HepG2 (cell line): ENCODE data around the gene ATP1A1. TPM values are rescaled to one million over a fixed set of nuclear protein-coding genes. Genes with fewer than 3 reads are reported as not detected.

Source experiments
- CCAR2 ChIP-seq: fragments of 200-400 bp; formaldehyde crosslinking; optimal IDR thresholded peaks from 2 replicates; pipeline ENCODE3; 2018; ENCODE audit warnings: low read depth, mild to moderate bottlenecking, low read length, moderate library complexity
- GTF3A ChIP-seq: sonication (generic); formaldehyde crosslinking; conservative IDR thresholded peaks from 2 replicates; pipeline ENCODE4 v1.4.0; 2020; ENCODE audit warnings: mild to moderate bottlenecking, missing genetic modification reagents
- HNF1B ChIP-seq: sonication (generic); formaldehyde crosslinking; IDR thresholded peaks from 2 replicates; pipeline ENCODE4 v1.5.1; 2020; ENCODE audit warnings: mild to moderate bottlenecking, moderate library complexity, missing genetic modification reagents
- IKZF5 ChIP-seq: IDR thresholded peaks from 2 replicates; pipeline ENCODE4 v1.6.1; 2018; ENCODE audit warnings: missing genetic modification reagents, mild to moderate bottlenecking, missing compliant biosample characterization
- KDM6A ChIP-seq: IDR thresholded peaks from 2 replicates; pipeline ENCODE4 v1.6.1; 2016; ENCODE audit warnings: low read depth
- NR2F1 ChIP-seq, 2 experiments: fragments of 450-650 bp in 1 of 2; formaldehyde crosslinking in 1 of 2; IDR thresholded peaks; 2 replicates each; pipeline versions ENCODE4 v1.5.0 to v1.6.1; 2016 to 2020; ENCODE audit warnings: mild to moderate bottlenecking in 1 of 2, missing compliant biosample characterization in 1 of 2, missing genetic modification reagents in 1 of 2, moderate library complexity in 1 of 2
- PHF21A ChIP-seq: sonication (generic); formaldehyde crosslinking; IDR thresholded peaks from 2 replicates; pipeline ENCODE4 v1.5.0; 2020; ENCODE audit warnings: mild to moderate bottlenecking, missing genetic modification reagents
- PHF8 ChIP-seq: sonication (generic); formaldehyde crosslinking; IDR thresholded peaks from 2 replicates; pipeline ENCODE4 v1.5.0; 2020; ENCODE audit warnings: missing genetic modification reagents
- POLR2AphosphoS2 ChIP-seq: IDR thresholded peaks from 2 replicates; pipeline ENCODE4 v1.6.1; 2011; ENCODE audit warnings: low read depth, low read length, improper control_type of control experiment
- RBAK ChIP-seq: sonication (generic); formaldehyde crosslinking; IDR thresholded peaks from 2 replicates; pipeline ENCODE4 v1.5.1; 2020; ENCODE audit warnings: mild to moderate bottlenecking, missing genetic modification reagents
- SOX6 ChIP-seq, 2 experiments: fragments of 450-650 bp in 1 of 2; sonication (generic) in 1 of 2; formaldehyde crosslinking in 1 of 2; IDR thresholded peaks; 2 replicates each; pipeline versions ENCODE4 v1.4.0 to v1.6.1; 2017 to 2020; ENCODE audit warnings: antibody characterized with exemption in 1 of 2, mild to moderate bottlenecking in 1 of 2, missing genetic modification reagents in 1 of 2
- SP4 ChIP-seq: sonication (generic); formaldehyde crosslinking; IDR thresholded peaks from 2 replicates; pipeline ENCODE4 v1.8.1; 2023; ENCODE audit warnings: mild to moderate bottlenecking, missing genetic modification reagents
- THAP8 ChIP-seq: sonication (generic); formaldehyde crosslinking; IDR thresholded peaks from 2 replicates; pipeline ENCODE4 v1.5.1; 2020; ENCODE audit warnings: missing genetic modification reagents, mild to moderate bottlenecking, borderline replicate concordance
- TRIM22 ChIP-seq: fragments of 450-650 bp; IDR thresholded peaks from 2 replicates; pipeline ENCODE4 v1.6.1; 2017
- ZHX2 ChIP-seq, 2 experiments: sonication (generic) in 1 of 2; formaldehyde crosslinking in 1 of 2; IDR thresholded peaks; 2 replicates each; pipeline versions ENCODE4 v1.6.1 to v1.9.0; 2014 to 2022; ENCODE audit warnings: antibody characterized with exemption in 1 of 2, borderline replicate concordance in 1 of 2, inconsistent platforms in 1 of 2, low read depth in 1 of 2, missing genetic modification reagents in 1 of 2
- ZMAT3 ChIP-seq: sonication (generic); formaldehyde crosslinking; conservative IDR thresholded peaks from 2 replicates; pipeline ENCODE4 v1.7.0; 2021; ENCODE audit warnings: missing genetic modification reagents
- ZNF143 ChIP-seq: sonication (generic); formaldehyde crosslinking; IDR thresholded peaks from 2 replicates; pipeline ENCODE4 v1.4.0; 2020; ENCODE audit warnings: missing genetic modification reagents
- ZNF556 ChIP-seq: sonication (generic); formaldehyde crosslinking; IDR thresholded peaks from 2 replicates; pipeline ENCODE4 v1.4.0; 2020; ENCODE audit warnings: mild to moderate bottlenecking, missing genetic modification reagents, borderline replicate concordance
- polyA plus RNA-seq, 8 experiments: library from polyadenylated mRNA; depleted of rRNA in 3 of 8; stranded (reverse) in 7 of 8; unstranded in 1 of 8; fragments of >200 nt; fragmentation: Illumina TruSeq in 4 of 8; extraction: Trizol in 4 of 8; gene quantifications; 2 replicates each; pipeline versions ENCODE4 v1.2.1 to v1.2.3, GENCODE V29; 2011 to 2016; ENCODE audit warnings: low read depth in 4 of 8, missing spikeins in 1 of 8, mixed read lengths in 1 of 8; ENCODE audit not compliant: insufficient read depth in 1 of 8
- total RNA-seq, 5 experiments: library from RNA; depleted of rRNA; stranded (reverse); fragments of >200 nt; fragmentation: Illumina TruSeq; extraction: Trizol; gene quantifications; 2 replicates each; pipeline ENCODE4 v1.2.3, GENCODE V29; 2016; ENCODE audit warnings: low read depth in 1 of 5

The ATP1A1 gene
- total and polyA plus RNA-seq, 2 of the 13 experiments (the other 11 are each of a cell fraction or from before 2014, with no cell fraction given) = 280 to 705 TPM

GRCh38 chr1:116411784-116412479, 38.9 kb downstream of the ATP1A1 start (continued):
- TF ChIP-seq THAP8 (CRISPR knock-in tag) = no peak
- TF ChIP-seq ZNF556 = no peak
- no peak for TF ChIP-seq ZNF143 (CRISPR knock-in tag)
- TF ChIP-seq ZHX2 (IDR thresholded peaks at IDR 0.05; ENCODE audit: low read depth) = no peak
- 0 out of 2 replicates have a peak, but pooled peaks have one; percentile 40 for TF ChIP-seq ZHX2 (CRISPR knock-in tag; IDR thresholded peaks at IDR 0.05; ENCODE audit: borderline replicate concordance)
- no peak for TF ChIP-seq NR2F1 (CRISPR knock-in tag; IDR thresholded peaks at IDR 0.05)
- no peak for TF ChIP-seq ZMAT3 (CRISPR knock-in tag)
- TF ChIP-seq TRIM22 = no peak
- TF ChIP-seq RBAK (CRISPR knock-in tag) = no peak
- no peak for TF ChIP-seq CCAR2
- no peak for TF ChIP-seq GTF3A (CRISPR knock-in tag)
- no peak for TF ChIP-seq PHF8 (CRISPR knock-in tag)
- no peak for TF ChIP-seq SOX6 (IDR thresholded peaks at IDR 0.05)
- peak; percentile 61 for TF ChIP-seq SOX6 (CRISPR knock-in tag; IDR thresholded peaks at IDR 0.05)
- no peak for TF ChIP-seq POLR2AphosphoS2
- TF ChIP-seq SP4 (CRISPR knock-in tag) = no peak
- TF ChIP-seq PHF21A = peak; percentile 43; the same call in 1 of the 2 replicates
- TF ChIP-seq IKZF5 = peak; percentile 77
- 0 out of 2 replicates have a peak, but pooled peaks have one; percentile 33 for TF ChIP-seq KDM6A
- TF ChIP-seq HNF1B (CRISPR knock-in tag) = peak; percentile 99
